GM12892 (cell line): Measurements from ENCODE around the gene CHMP1B.

Experiments used
- DNase-seq: peaks from one replicate; pipeline ENCODE4 v3.0.0; 2011; ENCODE audit not compliant: insufficient read length
- FAIRE-seq: peaks from 2 replicates; lab custom pipeline; 2011; peaks lifted over from hg19 to GRCh38; lab: Jason Lieb, UNC
- POLR2A ChIP-seq: IDR thresholded peaks from 2 replicates; pipeline ENCODE4 v1.6.1; 2011; ENCODE audit warnings: low read depth, low read length, control low read depth
- POLR2AphosphoS5 ChIP-seq: IDR thresholded peaks from 2 replicates; pipeline ENCODE4 v1.6.1; 2011; ENCODE audit warnings: low read depth, low read length, control low read depth
- TAF1 ChIP-seq: IDR thresholded peaks from 2 replicates; pipeline ENCODE4 v1.6.1; 2011; ENCODE audit warnings: low read depth, mild to moderate bottlenecking, control low read depth, low read length, borderline replicate concordance

Gene CHMP1B

GRCh38 chr18:11860594-11861450, 9.6 kb downstream of the CHMP1B start:
- DNase-seq: no peak
- TF ChIP-seq POLR2A: no peak
- TF ChIP-seq POLR2AphosphoS5: no peak
- TF ChIP-seq TAF1: no peak
- no peak for FAIRE-seq

GRCh38 chr18:11861583-11862288, 10.5 kb downstream of the CHMP1B start:
- DNase-seq (no peak), FAIRE-seq (no peak)
- TF ChIP-seq TAF1: no peak

- no peak for FAIRE-seq
- TF ChIP-seq TAF1: no peak
- TF ChIP-seq POLR2AphosphoS5: no peak
- TF ChIP-seq POLR2A: no peak
- no peak for DNase-seq
These were observed 11.4 kb downstream of the CHMP1B start for GRCh38 chr18:11862468-11863137.

GRCh38 chr18:11864471-11864870, 13.3 kb downstream of the CHMP1B start:
- TF ChIP-seq TAF1 (no peak), POLR2AphosphoS5 (no peak), POLR2A (no peak)
- FAIRE-seq (no peak), DNase-seq (no peak)

GRCh38 chr18:11865071-11865470, 13.9 kb downstream of the CHMP1B start:
- no peak for TF ChIP-seq TAF1
- TF ChIP-seq POLR2A: no peak
- TF ChIP-seq POLR2AphosphoS5: no peak
- DNase-seq (no peak), FAIRE-seq (no peak)

- DNase-seq (no peak), FAIRE-seq (no peak)
- TF ChIP-seq POLR2A: no peak
- TF ChIP-seq POLR2AphosphoS5: no peak
- no peak for TF ChIP-seq TAF1
These were observed 15.1 kb downstream of the CHMP1B start for GRCh38 chr18:11866329-11866728.

- FAIRE-seq (no peak), DNase-seq (no peak)
- TF ChIP-seq TAF1 (no peak), POLR2AphosphoS5 (no peak), POLR2A (no peak)
These were observed 15.6 kb downstream of the CHMP1B start for GRCh38 chr18:11866764-11867163.

GRCh38 chr18:11868230-11868629, 17.0 kb downstream of the CHMP1B start:
- TF ChIP-seq POLR2A: no peak
- TF ChIP-seq POLR2AphosphoS5: no peak
- no peak for TF ChIP-seq TAF1
- DNase-seq (no peak), FAIRE-seq (no peak)

GRCh38 chr18:11871501-11871900, 20.3 kb downstream of the CHMP1B start:
- TF ChIP-seq TAF1: no peak
- TF ChIP-seq POLR2A: no peak
- no peak for TF ChIP-seq POLR2AphosphoS5
- FAIRE-seq (no peak), DNase-seq (no peak)

- FAIRE-seq (peak; percentile 68), DNase-seq (no peak)
- no peak for TF ChIP-seq POLR2A
These were observed 21.4 kb downstream of the CHMP1B start for GRCh38 chr18:11872479-11873136.
